H1 (cell line): Measurements from ENCODE around the gene PRPF18. TPM values are rescaled to one million over a fixed set of nuclear protein-coding genes. Genes with fewer than 3 reads are reported as not detected.
A peak's percentile ranks its signal among the peaks of the same experiment; 100 is the strongest.

Source experiments
- CTCF ChIA-PET: fragments of 300-600 bp; sonication (Branson Sonifier 250); formaldehyde crosslinking; loops from one replicate; lab custom pipeline; 2021; ENCODE audit not compliant: partially characterized antibody; lab: Charles Lee
- POLR2A ChIA-PET: fragments of 300-600 bp; sonication (Branson Sonifier 250); formaldehyde crosslinking; loops from one replicate; lab custom pipeline; 2021; ENCODE audit warnings: inconsistent platforms; ENCODE audit not compliant: partially characterized antibody; lab: Charles Lee
- DNase-seq, 2 experiments: peaks; one replicate each; pipeline versions ENCODE4 v3.0.0 to v3.0.0-alpha.2; 2010 to 2022; ENCODE audit warnings: low spot score in 2 of 2, low read depth in 1 of 2, mixed read lengths in 1 of 2
- FAIRE-seq: peaks from 2 replicates; lab custom pipeline; 2011; peaks lifted over from hg19 to GRCh38; lab: Jason Lieb, UNC
- H2AFZ ChIP-seq: 2 replicates; pipeline ENCODE4 v1.8.1; 2012; ENCODE audit warnings: low read length, inconsistent platforms
- H2AK5ac ChIP-seq: 2 replicates; pipeline ENCODE4 v1.6.1; 2013; ENCODE audit warnings: low read depth, low read length
- H2BK120ac ChIP-seq: replicated peaks from 2 replicates; pipeline ENCODE3; 2013; ENCODE audit warnings: low read depth, low read length, inconsistent platforms
- H2BK12ac ChIP-seq: 2 replicates; pipeline ENCODE4 v1.6.1; 2013; ENCODE audit warnings: low read depth, low read length
- H2BK15ac ChIP-seq: 2 replicates; pipeline ENCODE4 v1.6.1; 2013; ENCODE audit warnings: low read length
- H2BK20ac ChIP-seq: 2 replicates; pipeline ENCODE4 v1.6.1; 2013; ENCODE audit warnings: low read length
- H2BK5ac ChIP-seq: 2 replicates; pipeline ENCODE4 v1.6.1; 2013; ENCODE audit warnings: low read depth, low read length
- H3K14ac ChIP-seq: 2 replicates; pipeline ENCODE4 v1.6.1; 2013; ENCODE audit warnings: inconsistent platforms; ENCODE audit not compliant: insufficient read length
- H3K18ac ChIP-seq: 2 replicates; pipeline ENCODE4 v1.6.1; 2013; ENCODE audit warnings: low read length; ENCODE audit errors: extremely low read depth
- H3K23ac ChIP-seq: 2 replicates; pipeline ENCODE4 v1.6.1; 2013; ENCODE audit warnings: inconsistent platforms; ENCODE audit not compliant: insufficient read length
- H3K23me2 ChIP-seq: 2 replicates; pipeline ENCODE4 v1.6.1; 2013; ENCODE audit warnings: low read depth, low read length
- H3K27ac ChIP-seq: 2 replicates; pipeline ENCODE4 v1.6.1; 2011; ENCODE audit warnings: low read depth, low read length, inconsistent platforms
- H3K27me3 ChIP-seq, 4 experiments: replicated peaks in 1 of 4; 1 replicate in 1 of 4; 2 replicates in 3 of 4; pipeline versions ENCODE4 v1.6.1 to v1.8.1; 2011 to 2013; ENCODE audit warnings: low read length in 3 of 4, mild to moderate bottlenecking in 3 of 4, inconsistent platforms in 2 of 4, mixed read lengths in 2 of 4, moderate library complexity in 1 of 4; ENCODE audit not compliant: control insufficient read depth in 3 of 4, insufficient read depth in 3 of 4; ENCODE audit errors: extremely low read depth in 1 of 4
- H3K36me3 ChIP-seq, 4 experiments: 2 replicates each; pipeline versions ENCODE4 v1.6.1 to v1.8.1; 2011 to 2013; ENCODE audit warnings: mild to moderate bottlenecking in 4 of 4, low read length in 3 of 4, moderate library complexity in 2 of 4, control low read depth in 1 of 4, inconsistent platforms in 1 of 4; ENCODE audit not compliant: insufficient read depth in 4 of 4, control insufficient read depth in 2 of 4
- H3K4ac ChIP-seq: replicated peaks from 2 replicates; pipeline ENCODE3; 2013; ENCODE audit warnings: low read length, low read depth, mixed read lengths, inconsistent platforms; ENCODE audit not compliant: insufficient read length
- H3K4me1 ChIP-seq, 4 experiments: replicated peaks in 1 of 4; 1 replicate in 1 of 4; 2 replicates in 3 of 4; pipeline versions ENCODE4 v1.6.1 to v1.8.1; 2011 to 2013; ENCODE audit warnings: low read length in 3 of 4, inconsistent platforms in 2 of 4, mixed read lengths in 1 of 4; ENCODE audit not compliant: insufficient read depth in 4 of 4, control insufficient read depth in 3 of 4
- H3K4me2 ChIP-seq, 2 experiments: 2 replicates each; pipeline versions ENCODE4 v1.6.1 to v1.8.1; 2011 to 2013; ENCODE audit warnings: low read depth in 2 of 2, low read length in 2 of 2, control low read depth in 1 of 2, inconsistent platforms in 1 of 2, mild to moderate bottlenecking in 1 of 2; ENCODE audit not compliant: insufficient read depth in 1 of 2
- H3K4me3 ChIP-seq, 4 experiments: fragments of 200-600, 300-600 bp in 1 of 4; sonication (generic), shearing (Covaris generic), sonication (Bioruptor Twin) in 1 of 4; 2 replicates each; pipeline versions ENCODE4 v1.5.1 to v1.8.1; 2011 to 2016; ENCODE audit warnings: low read length in 4 of 4, low read depth in 3 of 4, control low read depth in 2 of 4, inconsistent platforms in 2 of 4, mild to moderate bottlenecking in 2 of 4, mixed read lengths in 1 of 4, moderate library complexity in 1 of 4; ENCODE audit not compliant: insufficient read depth in 2 of 4; ENCODE audit errors: extremely low read depth in 1 of 4
- H3K56ac ChIP-seq: replicated peaks from 2 replicates; pipeline ENCODE3; 2013; ENCODE audit warnings: low read depth, mild to moderate bottlenecking, mixed read lengths, low read length, inconsistent platforms; ENCODE audit not compliant: insufficient read length
- H3K79me1 ChIP-seq: 2 replicates; pipeline ENCODE4 v1.6.1; 2013; ENCODE audit warnings: low read depth, low read length, control low read depth
- H3K79me2 ChIP-seq, 2 experiments: 2 replicates each; pipeline versions ENCODE4 v1.6.1 to v1.8.1; 2012 to 2013; ENCODE audit warnings: low read length in 2 of 2, mild to moderate bottlenecking in 2 of 2, inconsistent platforms in 1 of 2; ENCODE audit not compliant: insufficient read depth in 2 of 2, control insufficient read depth in 1 of 2
- H3K9ac ChIP-seq, 4 experiments: replicated peaks in 1 of 4; 1 replicate in 1 of 4; 2 replicates in 3 of 4; pipeline versions ENCODE4 v1.6.1 to v1.8.1; 2011 to 2013; ENCODE audit warnings: low read depth in 3 of 4, low read length in 3 of 4, control low read depth in 2 of 4, mild to moderate bottlenecking in 2 of 4, moderate library complexity in 2 of 4, inconsistent platforms in 1 of 4; ENCODE audit errors: extremely low read depth in 1 of 4
- H3K9me3 ChIP-seq, 2 experiments: 2 replicates each; pipeline versions ENCODE4 v1.6.1 to v1.8.1; 2012 to 2013; ENCODE audit warnings: mild to moderate bottlenecking in 2 of 2, moderate library complexity in 2 of 2, control low read depth in 1 of 2, inconsistent platforms in 1 of 2, low read depth in 1 of 2, low read length in 1 of 2, mixed read lengths in 1 of 2; ENCODE audit not compliant: insufficient read depth in 2 of 2
- H4K20me1 ChIP-seq, 2 experiments: replicated peaks in 1 of 2; 2 replicates each; pipeline versions ENCODE3 to v1.8.1; 2011 to 2013; ENCODE audit warnings: inconsistent platforms in 2 of 2, low read length in 2 of 2, mild to moderate bottlenecking in 1 of 2; ENCODE audit not compliant: insufficient read depth in 2 of 2, control insufficient read depth in 1 of 2
- H4K5ac ChIP-seq: 2 replicates; pipeline ENCODE4 v1.6.1; 2013; ENCODE audit warnings: low read length, low read depth, mixed read lengths, inconsistent platforms; ENCODE audit not compliant: insufficient read length
- H4K8ac ChIP-seq: 2 replicates; pipeline ENCODE4 v1.8.0; 2013; ENCODE audit warnings: mild to moderate bottlenecking, moderate library complexity, low read length, inconsistent platforms; ENCODE audit not compliant: insufficient read depth; ENCODE audit errors: extremely low read depth
- H4K91ac ChIP-seq: replicated peaks from 2 replicates; pipeline ENCODE3; 2013; ENCODE audit warnings: low read length, mixed read lengths, inconsistent platforms; ENCODE audit not compliant: insufficient read length
- CHD1 ChIP-seq: IDR thresholded peaks from 2 replicates; pipeline ENCODE4 v1.6.1; 2012; ENCODE audit warnings: low read depth, low read length, improper control_type of control experiment
- CHD2 ChIP-seq: IDR thresholded peaks from 2 replicates; pipeline ENCODE4 v1.6.1; 2012; ENCODE audit warnings: low read length, improper control_type of control experiment
- HDAC2 ChIP-seq, 2 experiments: fragments of 300-600 bp in 1 of 2; sonication (generic) in 1 of 2; IDR thresholded peaks; 2 replicates each; pipeline ENCODE4 v1.6.1; 2011 to 2012; ENCODE audit warnings: low read depth in 2 of 2, low read length in 2 of 2, mild to moderate bottlenecking in 2 of 2, moderate library complexity in 2 of 2, borderline replicate concordance in 1 of 2, inconsistent platforms in 1 of 2
- USF2 ChIP-seq: IDR thresholded peaks from 2 replicates; pipeline ENCODE4 v1.6.1; 2011; ENCODE audit warnings: low read length, improper control_type of control experiment
- WGBS, 2 experiments: shearing (Covaris generic) in 1 of 2; methylation state at CpG; one replicate each; pipeline versions ENCODE4 v1.1.6 to v1.1.7; 2013 to 2015; ENCODE audit warnings: low lambda C conversion rate in 2 of 2, mixed read lengths in 2 of 2, inconsistent platforms in 1 of 2, low coverage in 1 of 2, missing lambda C conversion rate in 1 of 2; ENCODE audit not compliant: insufficient replicate concordance in 2 of 2, insufficient coverage in 1 of 2, insufficient read length in 1 of 2; ENCODE audit errors: extremely low coverage in 1 of 2, missing lambda C conversion rate in 1 of 2; 5-methylcytosine and 5-hydroxymethylcytosine counted together
- polyA plus RNA-seq, 7 experiments: library from polyadenylated mRNA; depleted of rRNA in 3 of 7; stranded (reverse) in 5 of 7; unstranded in 2 of 7; fragments of >200 nt in 5 of 7; fragments of 200-250 nt in 2 of 7; gene quantifications; 1 replicate in 5 of 7; 2 replicates in 1 of 7; 4 replicates in 1 of 7; pipeline versions ENCODE4 v1.2.1 to v1.2.3, GENCODE V29; 2011 to 2013; ENCODE audit warnings: missing spikeins in 2 of 7, mixed read lengths in 2 of 7
- total RNA-seq: library from RNA; stranded (reverse); fragmentation: NEBNext Ultra II Directional; extraction: Animal tissue kit (Norgen Biotek cat#: 25700); gene quantifications from 2 replicates; pipeline ENCODE4 v1.2.1, GENCODE V29; 2021

PRPF18 gene
- total and polyA plus RNA-seq, 2 of the 8 experiments (the other 6 are each of a cell fraction or from before 2014, with no cell fraction given), result 3.8 to 12.6 TPM

GRCh38 chr10:13628661-13629060, 41.9 kb downstream of the PRPF18 start:
- no peaks in the 10 kb centered on the region for H3K27me3 ChIP-seq
- no peak overlapping the region for H2AK5ac ChIP-seq
- H2BK20ac ChIP-seq, result no peak overlapping the region
- H3K9me3 ChIP-seq, result no peaks in the 10 kb centered on the region
- no peak overlapping the region for H4K5ac ChIP-seq
- no peak overlapping the region for H3K23ac ChIP-seq
- no peak overlapping the region for H2BK15ac ChIP-seq
- no peaks in the 10 kb centered on the region for H3K23me2 ChIP-seq
- DNase-seq (no peak), FAIRE-seq (no peak)
- ChIA-PET POLR2A (interaction anchor here (2.3 kb wide), 1 partner anchor 13 kb away, joined by 8 read pairs; no protein-coding TSS in a partner anchor), CTCF (interaction anchor here (1.0 to 2.0 kb wide), 2 partner anchors 15 to 33 kb away, joined by 3 to 8 read pairs; no protein-coding TSS in a partner anchor)
- H2AFZ ChIP-seq, result no peak overlapping the region
- WGBS, 2 experiments, result 82% methylated on average over 6 of the region's 7 CpGs; no CpG with 5 or more reads in 1 of the 2 experiments
- H4K8ac ChIP-seq, result no peak overlapping the region
- no peak overlapping the region for H3K4ac ChIP-seq
- no peak overlapping the region for H2BK5ac ChIP-seq
- H4K91ac ChIP-seq, result no peak overlapping the region
- 0 out of 2 replicates have a peak overlapping the region, but pooled peaks have one; percentile 37 for H3K27ac ChIP-seq
- peak overlapping the region; percentile 19; the same call in 1 of the 2 replicates for H2BK12ac ChIP-seq
- no peak overlapping the region for H3K14ac ChIP-seq
- no peaks in the 10 kb centered on the region for H3K79me2 ChIP-seq
- H3K4me2 ChIP-seq, result no peak overlapping the region; a peak in 1 of 4 replicates
- no peak overlapping the region for H3K9ac ChIP-seq
- no peak overlapping the region for H2BK120ac ChIP-seq
- H3K36me3 ChIP-seq, result no peaks in the 10 kb centered on the region
- H3K79me1 ChIP-seq, result no peaks in the 10 kb centered on the region; the same call in 1 of the 2 replicates
- no peaks in the 10 kb centered on the region for H4K20me1 ChIP-seq
- H3K4me1 ChIP-seq, result peaks cover 0 to 9% (median 4%) of the 10 kb centered on the region in 4 experiments; a peak in 4 of 7 replicates
- no peak overlapping the region for H3K4me3 ChIP-seq
- no peak overlapping the region for H3K56ac ChIP-seq
- H3K18ac ChIP-seq, result no peak overlapping the region
- TF ChIP-seq HDAC2 (IDR thresholded peaks at IDR 0.05; ENCODE audit: borderline replicate concordance in 1 of 2, low read depth in 2 of 2, low read length in 2 of 2), result no peak
- TF ChIP-seq CHD2, result no peak
- no peak for TF ChIP-seq USF2
- TF ChIP-seq CHD1, result no peak
